Measurements from ENCODE around the gene VEPH1.

GRCh38 chr3:157354254-157354653, 149.0 kb downstream of the VEPH1 start:
- TF ChIP-seq, protein P1, sequence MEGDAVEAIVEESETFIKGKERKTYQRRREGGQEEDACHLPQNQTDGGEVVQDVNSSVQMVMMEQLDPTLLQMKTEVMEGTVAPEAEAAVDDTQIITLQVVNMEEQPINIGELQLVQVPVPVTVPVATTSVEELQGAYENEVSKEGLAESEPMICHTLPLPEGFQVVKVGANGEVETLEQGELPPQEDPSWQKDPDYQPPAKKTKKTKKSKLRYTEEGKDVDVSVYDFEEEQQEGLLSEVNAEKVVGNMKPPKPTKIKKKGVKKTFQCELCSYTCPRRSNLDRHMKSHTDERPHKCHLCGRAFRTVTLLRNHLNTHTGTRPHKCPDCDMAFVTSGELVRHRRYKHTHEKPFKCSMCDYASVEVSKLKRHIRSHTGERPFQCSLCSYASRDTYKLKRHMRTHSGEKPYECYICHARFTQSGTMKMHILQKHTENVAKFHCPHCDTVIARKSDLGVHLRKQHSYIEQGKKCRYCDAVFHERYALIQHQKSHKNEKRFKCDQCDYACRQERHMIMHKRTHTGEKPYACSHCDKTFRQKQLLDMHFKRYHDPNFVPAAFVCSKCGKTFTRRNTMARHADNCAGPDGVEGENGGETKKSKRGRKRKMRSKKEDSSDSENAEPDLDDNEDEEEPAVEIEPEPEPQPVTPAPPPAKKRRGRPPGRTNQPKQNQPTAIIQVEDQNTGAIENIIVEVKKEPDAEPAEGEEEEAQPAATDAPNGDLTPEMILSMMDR (IDR thresholded peaks at IDR 0.05): no peak
- TF ChIP-seq POLR2A (IDR thresholded peaks at IDR 0.05): no peak

Measured in testis (tissue), 2 donors.